Hepatocyte (in vitro differentiated cells): ENCODE data around the gene SRSF10. TPM values are rescaled to one million over a fixed set of nuclear protein-coding genes. Genes with fewer than 3 reads are reported as not detected.

Experiments used
- DNase-seq: peaks from one replicate; pipeline ENCODE4 v3.0.0-alpha.2; 2016; ENCODE audit warnings: low spot score
- H2AFZ ChIP-seq: fragments of 200-600 bp; sonication (generic); 2 replicates; pipeline ENCODE4 v1.6.0; 2016; ENCODE audit warnings: antibody characterized with exemption, mild to moderate bottlenecking
- H3K27ac ChIP-seq: fragments of 200-600 bp; sonication (generic); 2 replicates; pipeline ENCODE4 v1.5.1; 2016; ENCODE audit warnings: mild to moderate bottlenecking
- H3K27me3 ChIP-seq: fragments of 200-600 bp; sonication (generic); 2 replicates; pipeline ENCODE4 v1.6.1; 2016
- H3K36me3 ChIP-seq: fragments of 200-600 bp; sonication (generic); replicated peaks from 2 replicates; pipeline ENCODE4 v1.5.1; 2016; ENCODE audit warnings: low read depth; ENCODE audit not compliant: insufficient read depth
- H3K4me1 ChIP-seq: fragments of 200-600 bp; sonication (generic); 2 replicates; pipeline ENCODE4 v1.5.1; 2016; ENCODE audit warnings: mild to moderate bottlenecking, moderate library complexity; ENCODE audit not compliant: insufficient read depth
- H3K4me2 ChIP-seq: fragments of 200-600 bp; sonication (generic); 2 replicates; pipeline ENCODE4 v1.6.0; 2016
- H3K4me3 ChIP-seq: fragments of 200-600 bp; sonication (generic); 2 replicates; pipeline ENCODE4 v1.5.1; 2016; ENCODE audit warnings: mild to moderate bottlenecking
- H3K79me2 ChIP-seq: fragments of 200-600 bp; sonication (generic); 2 replicates; pipeline ENCODE4 v1.6.0; 2017; ENCODE audit warnings: mild to moderate bottlenecking
- H3K9me2 ChIP-seq: fragments of 200-600 bp; sonication (generic); replicated peaks from 2 replicates; pipeline ENCODE4 v1.6.0; 2017; ENCODE audit warnings: mild to moderate bottlenecking; ENCODE audit not compliant: insufficient read depth
- H3K9me3 ChIP-seq: fragments of 200-600 bp; sonication (generic); 2 replicates; pipeline ENCODE4 v1.5.1; 2016; ENCODE audit warnings: low read depth, mild to moderate bottlenecking
- H4K20me1 ChIP-seq: fragments of 200-600 bp; sonication (generic); 2 replicates; pipeline ENCODE4 v1.6.0; 2016; ENCODE audit warnings: mild to moderate bottlenecking; ENCODE audit not compliant: insufficient read depth, poor library complexity, severe bottlenecking
- EZH2 ChIP-seq: fragments of 200-600 bp; sonication (generic); IDR thresholded peaks from 2 replicates; pipeline ENCODE4 v1.6.1; 2016; ENCODE audit warnings: antibody characterized with exemption, mild to moderate bottlenecking, borderline replicate concordance
- EZH2phosphoT487 ChIP-seq: fragments of 200-600 bp; sonication (generic); IDR thresholded peaks from one replicate; pipeline ENCODE4 v1.6.1; 2018; ENCODE audit warnings: antibody characterized with exemption, mild to moderate bottlenecking, low read depth, moderate library complexity; ENCODE audit not compliant: unreplicated experiment, severe bottlenecking
- WGBS: methylation state at CpG from one replicate; pipeline ENCODE4 v1.1.6; 2016; ENCODE audit warnings: low lambda C conversion rate; ENCODE audit errors: missing lambda C conversion rate; 5-methylcytosine and 5-hydroxymethylcytosine counted together
- polyA plus RNA-seq: library from polyadenylated mRNA; unstranded; fragments of >200 nt; fragmentation: Nextera tagmentation; extraction: Ambion mirVana; gene quantifications from 2 replicates; pipeline ENCODE4 v1.2.1, GENCODE V29; 2016
- total RNA-seq: library from RNA; depleted of rRNA; stranded (reverse); fragments of >200 nt; gene quantifications from 2 replicates; pipeline ENCODE4 v1.2.3, GENCODE V29; 2014
- TF ChIP-seq, protein P1 (sequence below): fragments of 200-600 bp; sonication (generic); IDR thresholded peaks from 2 replicates; pipeline ENCODE4 v1.5.1; 2016; ENCODE audit warnings: antibody characterized with exemption, mild to moderate bottlenecking; ENCODE audit not compliant: poor library complexity

SRSF10 gene
- total and polyA plus RNA-seq, 2 experiments from 2014 or later: 113 to 125 TPM

DNA sequence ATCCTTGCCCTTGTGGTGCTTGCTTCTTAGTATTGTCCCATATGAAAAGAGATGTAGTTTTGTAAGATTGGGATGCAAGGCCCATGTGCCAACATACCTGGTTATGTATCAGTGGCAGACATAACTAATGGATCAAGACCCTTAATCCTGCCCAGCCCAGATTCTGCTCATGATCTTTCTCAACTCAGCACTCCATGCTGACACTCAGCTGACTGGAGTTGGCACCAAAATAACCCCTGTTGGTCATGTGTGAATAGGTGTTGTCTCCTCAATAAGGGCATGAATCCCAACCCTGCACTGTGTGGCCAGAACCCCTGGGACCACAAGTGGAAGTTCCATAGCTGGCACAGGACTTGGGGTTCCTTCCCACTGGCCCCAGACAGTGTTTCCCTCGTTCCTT lies 53.0 kb downstream of the SRSF10 start:
- Histone ChIP-seq H2AFZ (no peak overlapping the region), H3K9me2 (no peaks in the 10 kb centered on the region), H4K20me1 (no peaks in the 10 kb centered on the region), H3K4me2 (no peak overlapping the region), H3K79me2 (no peaks in the 10 kb centered on the region), H3K4me1 (no peaks in the 10 kb centered on the region), H3K36me3 (no peaks in the 10 kb centered on the region), H3K27me3 (no peaks in the 10 kb centered on the region), H3K9me3 (no peaks in the 10 kb centered on the region), H3K27ac (no peak overlapping the region), H3K4me3 (no peak overlapping the region)
- no peak for DNase-seq
- TF ChIP-seq, protein P1, sequence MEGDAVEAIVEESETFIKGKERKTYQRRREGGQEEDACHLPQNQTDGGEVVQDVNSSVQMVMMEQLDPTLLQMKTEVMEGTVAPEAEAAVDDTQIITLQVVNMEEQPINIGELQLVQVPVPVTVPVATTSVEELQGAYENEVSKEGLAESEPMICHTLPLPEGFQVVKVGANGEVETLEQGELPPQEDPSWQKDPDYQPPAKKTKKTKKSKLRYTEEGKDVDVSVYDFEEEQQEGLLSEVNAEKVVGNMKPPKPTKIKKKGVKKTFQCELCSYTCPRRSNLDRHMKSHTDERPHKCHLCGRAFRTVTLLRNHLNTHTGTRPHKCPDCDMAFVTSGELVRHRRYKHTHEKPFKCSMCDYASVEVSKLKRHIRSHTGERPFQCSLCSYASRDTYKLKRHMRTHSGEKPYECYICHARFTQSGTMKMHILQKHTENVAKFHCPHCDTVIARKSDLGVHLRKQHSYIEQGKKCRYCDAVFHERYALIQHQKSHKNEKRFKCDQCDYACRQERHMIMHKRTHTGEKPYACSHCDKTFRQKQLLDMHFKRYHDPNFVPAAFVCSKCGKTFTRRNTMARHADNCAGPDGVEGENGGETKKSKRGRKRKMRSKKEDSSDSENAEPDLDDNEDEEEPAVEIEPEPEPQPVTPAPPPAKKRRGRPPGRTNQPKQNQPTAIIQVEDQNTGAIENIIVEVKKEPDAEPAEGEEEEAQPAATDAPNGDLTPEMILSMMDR: no peak
- no peak for TF ChIP-seq EZH2
- no peak for TF ChIP-seq EZH2phosphoT487
- 81% methylated on average over 1 of the region's 1 CpG for WGBS

DNA sequence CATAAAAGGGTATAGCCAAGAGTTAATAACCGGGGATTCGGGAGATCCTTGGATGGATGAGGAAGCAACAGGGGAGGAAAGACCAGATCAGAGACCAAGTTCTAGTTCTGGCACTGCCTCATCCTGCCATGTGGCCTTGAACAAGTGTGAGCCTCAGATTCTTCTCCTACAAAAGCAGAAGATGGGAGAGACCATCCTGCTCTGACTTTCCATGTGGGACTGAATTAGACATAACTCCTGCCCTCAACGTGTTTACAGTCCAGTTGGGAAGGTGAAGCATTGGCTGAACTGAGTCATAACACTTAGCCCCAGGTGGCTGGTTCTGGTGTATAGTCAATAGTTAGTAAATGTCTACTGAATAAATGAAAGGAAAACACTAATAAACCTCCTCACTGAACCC lies 54.8 kb downstream of the SRSF10 start:
- Histone ChIP-seq H4K20me1 (no peaks in the 10 kb centered on the region), H3K9me2 (no peaks in the 10 kb centered on the region), H3K4me1 (no peaks in the 10 kb centered on the region), H3K79me2 (no peaks in the 10 kb centered on the region), H3K27me3 (no peaks in the 10 kb centered on the region), H3K4me3 (no peak overlapping the region), H3K36me3 (no peaks in the 10 kb centered on the region), H3K27ac (no peak overlapping the region), H2AFZ (no peak overlapping the region), H3K9me3 (no peaks in the 10 kb centered on the region), H3K4me2 (no peak overlapping the region)
- TF ChIP-seq EZH2 (no peak), EZH2phosphoT487 (no peak)
- TF ChIP-seq, protein P1: no peak
- DNase-seq: no peak
- 94% methylated on average over 3 of the region's 3 CpGs for WGBS

DNA sequence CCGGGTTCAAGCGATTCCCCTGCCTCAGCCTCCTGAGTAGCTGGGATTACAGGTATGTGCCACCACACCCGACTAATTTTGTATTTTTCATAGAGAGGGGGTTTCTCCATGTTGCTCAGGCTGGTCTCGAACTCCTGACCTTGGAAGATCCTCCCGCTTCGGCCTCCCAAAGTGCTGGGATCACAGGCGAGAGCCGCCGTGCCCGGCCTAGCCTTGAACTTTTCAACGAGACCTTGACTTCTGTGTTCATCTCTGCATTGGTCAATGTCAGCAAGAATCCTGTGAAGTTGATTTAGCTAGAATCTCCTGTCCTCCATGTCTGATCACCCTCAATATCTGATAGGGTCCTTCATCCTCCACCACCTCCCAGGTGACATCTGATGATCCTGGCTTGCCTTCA lies 55.5 kb downstream of the SRSF10 start:
- no peaks in the 10 kb centered on the region for H3K4me1 ChIP-seq
- TF ChIP-seq, protein P1: no peak
- no peak for TF ChIP-seq EZH2phosphoT487
- H3K27ac ChIP-seq: no peak overlapping the region
- H4K20me1 ChIP-seq: no peaks in the 10 kb centered on the region
- no peak overlapping the region for H3K4me2 ChIP-seq
- no peak overlapping the region for H3K4me3 ChIP-seq
- no peak for DNase-seq
- H3K9me2 ChIP-seq: no peaks in the 10 kb centered on the region
- WGBS: 97% methylated on average over 11 of the region's 11 CpGs
- H3K9me3 ChIP-seq: no peaks in the 10 kb centered on the region
- no peaks in the 10 kb centered on the region for H3K79me2 ChIP-seq
- H2AFZ ChIP-seq: no peak overlapping the region
- H3K36me3 ChIP-seq: no peaks in the 10 kb centered on the region
- H3K27me3 ChIP-seq: no peaks in the 10 kb centered on the region
